ENCODE measurements around the gene MDFI.

- TF ChIP-seq TAF1 (IDR thresholded peaks at IDR 0.05; ENCODE audit: borderline replicate concordance, low read depth, low read length) (no peak), POLR2AphosphoS5 (IDR thresholded peaks at IDR 0.05; ENCODE audit: low read depth, low read length) (no peak), POLR2A (IDR thresholded peaks at IDR 0.05; ENCODE audit: low read depth, low read length) (no peak)
These were observed 8.8 kb downstream of the MDFI start for GRCh38 chr6:41647061-41647511.
